IMR-90 (cell line): ENCODE results near the gene OAS3.

Source experiments
- ELK1 ChIP-seq: fragments of 150-350 bp; IDR thresholded peaks from 2 replicates; pipeline ENCODE4 v1.6.1; 2016; ENCODE audit warnings: low read depth, mild to moderate bottlenecking, low read length, moderate library complexity, borderline replicate concordance
- TF ChIP-seq, protein P1 (sequence below): conservative IDR thresholded peaks from 2 replicates; pipeline ENCODE4 v1.5.1; 2012; ENCODE audit warnings: mild to moderate bottlenecking, low read depth, low read length, improper control_type of control experiment

DNA sequence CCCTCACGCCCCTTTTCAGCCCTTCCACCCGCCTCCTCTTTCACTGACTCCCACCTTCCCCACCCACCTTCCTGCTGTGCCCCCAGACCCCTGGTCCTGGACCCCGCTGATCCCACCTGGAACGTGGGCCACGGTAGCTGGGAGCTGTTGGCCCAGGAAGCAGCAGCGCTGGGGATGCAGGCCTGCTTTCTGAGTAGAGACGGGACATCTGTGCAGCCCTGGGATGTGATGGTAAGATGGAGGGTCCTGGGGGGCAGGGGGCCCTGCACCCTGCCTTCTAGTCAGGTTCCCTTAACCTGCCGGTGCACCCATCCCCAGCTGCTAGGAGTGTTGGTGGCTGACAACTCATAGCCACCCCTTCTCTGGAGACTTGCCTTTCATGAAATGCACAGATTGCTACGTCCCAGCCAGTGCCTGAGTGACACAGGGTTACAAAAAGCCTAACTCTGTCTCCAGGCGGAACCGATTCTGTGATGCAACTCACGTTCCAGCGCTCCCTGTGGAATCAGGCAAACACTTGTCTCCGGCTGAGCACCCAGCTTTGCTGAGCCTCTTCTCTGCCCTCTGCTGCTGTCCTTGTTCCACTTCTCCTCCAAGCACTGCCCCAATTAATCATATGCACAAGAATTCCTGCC, 25.1 kb downstream of the OAS3 start:
- no peak for TF ChIP-seq ELK1
- TF ChIP-seq, protein P1, sequence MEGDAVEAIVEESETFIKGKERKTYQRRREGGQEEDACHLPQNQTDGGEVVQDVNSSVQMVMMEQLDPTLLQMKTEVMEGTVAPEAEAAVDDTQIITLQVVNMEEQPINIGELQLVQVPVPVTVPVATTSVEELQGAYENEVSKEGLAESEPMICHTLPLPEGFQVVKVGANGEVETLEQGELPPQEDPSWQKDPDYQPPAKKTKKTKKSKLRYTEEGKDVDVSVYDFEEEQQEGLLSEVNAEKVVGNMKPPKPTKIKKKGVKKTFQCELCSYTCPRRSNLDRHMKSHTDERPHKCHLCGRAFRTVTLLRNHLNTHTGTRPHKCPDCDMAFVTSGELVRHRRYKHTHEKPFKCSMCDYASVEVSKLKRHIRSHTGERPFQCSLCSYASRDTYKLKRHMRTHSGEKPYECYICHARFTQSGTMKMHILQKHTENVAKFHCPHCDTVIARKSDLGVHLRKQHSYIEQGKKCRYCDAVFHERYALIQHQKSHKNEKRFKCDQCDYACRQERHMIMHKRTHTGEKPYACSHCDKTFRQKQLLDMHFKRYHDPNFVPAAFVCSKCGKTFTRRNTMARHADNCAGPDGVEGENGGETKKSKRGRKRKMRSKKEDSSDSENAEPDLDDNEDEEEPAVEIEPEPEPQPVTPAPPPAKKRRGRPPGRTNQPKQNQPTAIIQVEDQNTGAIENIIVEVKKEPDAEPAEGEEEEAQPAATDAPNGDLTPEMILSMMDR, result no peak
